ENCODE results near the gene TMEM129.

DNA sequence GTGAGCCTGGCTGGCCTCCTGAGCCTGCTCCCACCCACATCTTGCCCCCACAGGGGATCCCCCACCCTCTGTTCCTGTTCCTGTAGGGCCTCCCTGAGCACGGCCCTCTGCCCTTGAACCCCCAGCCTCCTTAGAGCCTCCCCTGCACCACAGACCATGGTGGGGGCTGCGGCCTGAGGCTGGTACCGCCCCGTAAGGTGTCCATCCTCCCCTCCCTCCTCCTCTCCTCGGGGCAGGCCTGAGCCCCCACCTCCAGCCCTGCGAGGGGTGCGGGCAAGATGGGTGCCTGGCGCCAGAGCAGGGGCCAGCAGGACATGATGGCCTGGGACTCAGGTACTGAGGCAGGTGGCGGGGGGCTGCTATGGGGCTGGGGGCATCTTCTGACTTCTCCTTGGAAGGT, 43.5 kb upstream of the TMEM129 start:
- TF ChIP-seq GATA2 (IDR thresholded peaks at IDR 0.05; ENCODE audit: low read depth, low read length) (no peak), GATA3 (IDR thresholded peaks at IDR 0.05; ENCODE audit: low read depth, low read length) (no peak)

Data from SH-SY5Y (cell line).